ENCODE measurements around the gene PYGM.

Gene PYGM

DNA sequence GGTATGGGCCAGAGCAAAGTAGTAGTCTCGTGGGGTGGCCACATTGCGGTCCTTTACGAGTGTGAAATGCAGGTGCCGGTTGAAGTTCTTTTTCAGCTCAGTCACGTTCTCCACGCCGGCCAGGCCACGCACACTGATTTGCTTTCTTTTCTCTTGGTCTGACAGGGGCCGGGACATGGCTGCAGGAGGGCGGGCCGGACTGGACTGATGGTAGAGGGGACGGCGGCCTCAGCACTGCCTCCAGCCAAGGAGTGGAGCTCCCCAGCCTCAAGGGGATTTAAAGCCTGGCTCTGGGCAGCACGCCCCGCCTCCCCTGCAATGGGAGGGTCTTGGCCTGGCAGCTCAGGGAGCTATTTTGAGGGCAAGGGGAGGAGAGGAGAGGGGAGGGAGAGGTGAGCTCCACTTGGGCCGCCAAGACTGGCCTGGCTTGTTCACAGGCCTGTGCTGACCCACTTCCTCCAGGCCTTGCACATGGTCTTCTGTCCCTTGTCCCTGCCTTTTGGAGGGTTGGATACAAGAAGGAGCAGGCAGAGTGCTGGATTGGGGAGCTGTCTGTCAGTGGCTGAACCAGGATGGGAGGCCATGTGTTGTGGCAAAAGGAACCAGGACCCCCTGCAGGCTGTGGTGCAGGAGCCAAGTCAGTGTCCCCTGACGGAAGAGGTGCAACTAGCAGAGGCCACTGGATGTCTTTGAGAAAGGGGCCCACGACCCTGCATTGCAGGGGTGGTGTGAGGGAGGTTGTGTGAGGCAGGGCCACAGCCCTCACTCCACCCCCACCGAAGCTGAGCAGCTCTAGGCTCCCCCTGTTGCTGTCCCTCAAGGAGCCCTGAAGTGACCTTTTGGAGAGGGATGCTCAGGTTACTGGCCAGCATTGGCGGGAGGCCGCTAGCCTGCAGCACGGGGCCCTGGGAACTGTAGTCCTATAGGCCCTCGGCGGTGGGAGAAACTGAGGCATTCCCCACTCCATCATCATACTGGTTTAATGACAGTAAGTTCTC lies at the start of gene PYGM:
Gene PYGM (minus strand): TSS at position 253 of the 998 bp plus-strand sequence. CDS start 76 bp downstream, at position 177.
- DNase-seq, result no peak

DNA sequence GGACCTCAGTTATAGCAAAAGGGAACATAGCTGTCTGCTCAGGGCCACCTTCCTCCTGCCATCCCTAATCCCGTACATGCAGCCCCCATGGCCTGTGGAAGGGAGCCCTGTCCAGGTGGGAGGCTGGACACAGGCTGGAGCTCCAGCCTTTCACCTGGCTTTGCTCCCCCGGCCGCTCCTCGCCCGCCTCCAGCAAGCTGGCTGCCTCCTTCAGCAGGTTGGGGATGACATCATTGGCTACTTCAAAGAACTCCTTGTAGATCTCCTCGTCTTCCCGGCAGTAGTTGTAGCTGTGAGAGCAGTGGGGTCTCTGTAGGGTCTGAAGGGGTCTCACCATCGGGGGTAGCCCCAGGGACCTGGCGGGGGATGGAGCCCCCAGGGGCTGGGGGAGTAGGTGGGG lies 45.7 kb upstream of the PYGM start:
- DNase-seq, result no peak

DNA sequence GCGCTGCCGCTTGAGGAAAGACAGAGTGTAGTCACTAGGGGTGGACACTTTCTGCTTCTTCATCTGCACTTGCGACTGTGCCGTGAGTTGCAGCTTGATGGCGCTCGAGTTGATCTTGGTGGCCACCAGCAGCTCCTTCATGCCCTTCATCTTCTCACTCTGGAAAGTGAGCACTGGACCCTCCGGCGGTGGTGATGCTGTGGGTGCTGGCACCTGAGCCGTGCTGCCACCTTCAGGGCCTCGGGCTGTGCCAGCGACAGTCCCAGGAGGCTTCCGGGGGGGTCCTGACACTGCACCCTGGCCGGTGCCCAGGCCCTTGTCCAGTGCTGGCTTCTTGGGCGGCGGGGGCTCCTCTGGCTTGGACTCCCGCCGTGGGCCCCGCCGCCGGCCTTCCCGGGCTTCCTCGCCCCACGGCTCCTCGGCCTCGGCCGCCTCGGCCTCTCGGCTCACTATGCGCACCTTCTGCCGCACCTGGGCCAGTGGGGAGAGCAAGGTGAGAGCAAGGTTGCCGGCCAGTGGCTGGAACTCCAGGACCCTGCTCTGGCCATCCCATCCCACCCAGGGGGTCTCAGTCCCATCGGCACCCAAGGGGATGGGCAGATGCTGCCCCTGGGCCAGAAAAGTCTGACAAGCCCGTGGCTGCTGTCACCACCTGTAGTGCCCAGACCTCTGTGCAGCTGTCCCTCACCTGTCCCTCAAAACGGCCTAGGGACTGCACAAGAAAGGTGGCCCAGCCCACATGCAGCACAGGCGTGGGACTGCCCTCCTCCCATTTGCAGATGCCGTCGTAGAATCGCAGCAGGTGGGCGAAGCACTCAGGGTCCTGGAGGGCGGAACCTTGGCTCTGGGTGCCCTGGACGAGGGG lies 44.8 kb upstream of the PYGM start:
- DNase-seq, result peak in 1 of 2 experiments; percentile 53

DNA sequence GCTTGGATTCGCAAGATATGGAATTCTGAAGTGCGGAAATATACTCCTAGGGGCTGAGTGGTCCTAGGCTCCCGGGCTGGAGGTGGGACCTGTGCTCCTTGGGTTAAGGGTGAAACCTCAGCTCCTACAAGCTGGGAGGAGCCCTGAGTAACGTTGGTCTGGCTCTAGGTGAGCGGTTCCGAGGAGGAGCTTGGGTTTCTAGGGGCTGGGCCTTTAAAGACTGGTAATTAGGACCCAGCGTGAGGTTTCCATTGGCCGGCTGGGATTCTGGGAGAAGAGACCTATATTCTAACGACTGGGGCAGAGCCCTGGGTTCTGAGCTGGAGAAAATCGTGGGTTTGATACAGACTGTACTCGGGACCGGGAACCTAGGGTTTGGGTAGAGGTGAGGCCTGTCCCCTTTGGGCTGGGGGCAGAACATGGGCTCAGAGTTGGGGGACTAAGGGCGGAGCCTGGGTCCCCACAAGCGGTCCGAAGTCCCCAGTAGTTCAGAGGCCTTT lies 44.1 kb upstream of the PYGM start:
- DNase-seq, result peak in 1 of 2 experiments; percentile 65

DNA sequence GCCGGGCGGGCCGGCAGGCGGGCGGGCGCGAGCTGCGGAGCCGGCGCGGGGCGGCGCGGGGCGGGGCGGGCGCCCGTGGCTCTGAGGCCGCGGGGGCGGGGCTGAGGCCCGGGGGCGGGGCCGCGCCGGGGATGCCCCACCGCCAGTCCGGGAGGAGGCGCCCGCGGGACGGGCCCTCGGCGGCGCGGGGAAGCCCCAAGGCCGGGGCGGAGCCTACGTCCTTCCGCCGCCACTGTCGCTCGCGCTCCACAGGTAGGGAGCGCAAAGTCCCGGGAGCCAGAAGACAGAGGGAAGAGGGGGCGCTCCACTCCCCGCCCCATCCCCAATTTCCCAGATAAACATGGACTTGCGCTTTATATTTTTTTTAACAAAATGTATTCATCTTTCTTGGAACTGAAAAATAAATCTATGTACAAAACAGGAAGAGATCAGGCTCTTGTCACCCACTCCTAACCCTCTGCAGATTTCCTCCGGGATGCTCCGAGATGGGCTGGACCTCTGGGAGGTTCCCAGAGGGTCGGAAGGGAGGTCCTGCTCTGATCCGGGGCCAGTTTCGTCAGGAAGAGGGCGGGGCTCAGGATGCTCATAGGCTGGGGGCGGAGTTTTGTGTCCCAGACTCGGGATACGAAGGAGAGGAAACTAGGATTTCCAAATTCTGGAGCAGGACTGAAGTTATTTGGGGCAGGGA lies 43.5 kb upstream of the PYGM start, which contains the start of gene MAP4K2:
Gene MAP4K2 (minus strand): TSS at position 57 of the 688 bp plus-strand sequence. CDS start 65 bp downstream, outside the sequence.
- DNase-seq, result peak; percentile 72 to 96

DNA sequence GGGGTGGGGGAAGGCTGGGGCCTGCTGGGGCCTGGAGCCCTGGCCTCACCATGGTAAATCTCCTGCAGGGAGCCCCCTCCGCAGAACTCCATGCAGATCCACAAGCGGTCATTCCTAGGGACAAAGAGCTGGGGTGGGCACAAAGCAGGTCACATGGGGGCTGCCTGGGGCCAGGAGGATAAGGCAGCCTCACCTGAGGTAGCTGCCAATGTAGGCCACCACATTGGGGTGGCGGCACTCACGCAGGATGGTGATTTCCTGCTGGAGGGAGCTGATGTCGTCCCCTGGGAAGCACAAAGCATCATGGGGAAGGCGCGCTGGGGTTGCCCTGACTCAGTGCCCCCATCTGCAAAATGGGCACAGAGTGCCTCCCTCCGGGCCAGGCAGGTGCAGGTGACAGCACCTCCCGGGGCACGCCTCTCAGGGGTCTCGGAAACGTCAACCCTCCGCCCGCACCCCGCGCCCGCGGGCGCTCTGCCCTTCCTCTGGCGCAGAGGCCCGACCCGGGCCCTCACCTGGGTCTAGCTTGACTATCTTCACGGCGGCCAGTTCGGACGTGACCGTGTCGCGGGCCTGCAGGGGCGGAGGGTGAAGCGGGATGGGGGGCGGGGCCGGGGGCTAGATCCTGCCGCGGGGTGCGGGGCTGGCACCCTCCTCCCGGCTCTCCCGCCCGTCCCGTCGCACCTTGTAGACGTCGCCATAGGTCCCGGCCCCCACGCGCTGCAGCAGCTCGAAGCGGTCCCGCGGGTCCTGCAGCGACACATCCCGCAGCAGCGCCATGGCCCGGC lies 42.8 kb upstream of the PYGM start:
- DNase-seq, result no peak

DNA sequence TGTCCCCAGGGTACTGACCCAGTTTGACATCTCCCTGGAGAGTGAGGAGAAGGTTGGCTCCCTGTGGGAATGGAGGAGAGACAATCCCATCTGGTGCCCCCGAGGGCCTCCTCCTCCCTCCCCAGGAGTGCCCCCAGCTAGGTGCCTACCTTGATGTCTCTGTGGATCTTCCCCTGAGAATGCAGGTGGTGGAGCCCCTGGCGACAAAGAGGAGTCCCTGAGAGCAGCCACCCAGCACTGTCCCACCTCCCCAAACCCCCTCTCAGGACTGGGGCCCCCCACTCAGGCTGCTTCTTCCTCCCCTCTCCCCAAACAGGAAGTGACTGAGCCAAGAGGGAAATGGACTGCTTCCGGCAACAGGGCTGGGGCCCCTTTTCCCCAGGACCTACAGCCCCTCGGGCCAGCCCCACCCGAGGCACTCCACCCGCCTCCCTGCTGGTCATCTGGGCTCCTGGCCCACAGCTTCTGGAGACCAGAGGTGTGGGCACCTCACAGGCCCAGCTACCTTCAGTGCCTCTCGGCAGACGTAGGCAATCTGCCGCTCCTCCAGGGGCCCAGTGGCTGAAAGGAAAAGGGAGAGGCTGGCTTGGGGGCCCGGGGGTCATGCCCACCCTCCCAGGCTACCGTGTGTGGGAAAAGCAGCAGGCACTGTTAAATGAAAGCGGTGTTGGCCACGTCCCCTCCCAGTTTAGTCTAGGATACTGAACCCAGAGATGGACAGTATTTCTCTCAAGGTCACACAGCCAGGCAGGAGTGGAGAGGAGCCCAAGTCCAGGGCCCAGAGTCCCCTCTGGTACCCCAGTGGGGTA lies 42.0 kb upstream of the PYGM start:
- no peak for DNase-seq

DNA sequence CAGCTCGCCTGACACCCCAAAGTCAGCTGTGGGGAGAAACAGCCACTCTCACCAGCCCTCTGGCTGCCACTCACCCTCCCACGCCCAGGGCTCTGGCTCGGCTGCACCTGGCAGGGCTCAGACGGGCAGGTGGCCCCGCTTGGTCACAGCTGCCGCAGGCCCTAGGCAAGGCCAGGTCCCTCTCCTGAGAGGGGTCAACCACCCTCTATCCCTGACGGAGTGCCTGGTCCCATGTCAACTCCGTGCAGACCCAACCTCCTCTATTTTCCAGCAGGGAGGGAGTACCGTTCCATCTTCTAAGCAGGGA lies 41.3 kb upstream of the PYGM start:
- no peak for DNase-seq

DNA sequence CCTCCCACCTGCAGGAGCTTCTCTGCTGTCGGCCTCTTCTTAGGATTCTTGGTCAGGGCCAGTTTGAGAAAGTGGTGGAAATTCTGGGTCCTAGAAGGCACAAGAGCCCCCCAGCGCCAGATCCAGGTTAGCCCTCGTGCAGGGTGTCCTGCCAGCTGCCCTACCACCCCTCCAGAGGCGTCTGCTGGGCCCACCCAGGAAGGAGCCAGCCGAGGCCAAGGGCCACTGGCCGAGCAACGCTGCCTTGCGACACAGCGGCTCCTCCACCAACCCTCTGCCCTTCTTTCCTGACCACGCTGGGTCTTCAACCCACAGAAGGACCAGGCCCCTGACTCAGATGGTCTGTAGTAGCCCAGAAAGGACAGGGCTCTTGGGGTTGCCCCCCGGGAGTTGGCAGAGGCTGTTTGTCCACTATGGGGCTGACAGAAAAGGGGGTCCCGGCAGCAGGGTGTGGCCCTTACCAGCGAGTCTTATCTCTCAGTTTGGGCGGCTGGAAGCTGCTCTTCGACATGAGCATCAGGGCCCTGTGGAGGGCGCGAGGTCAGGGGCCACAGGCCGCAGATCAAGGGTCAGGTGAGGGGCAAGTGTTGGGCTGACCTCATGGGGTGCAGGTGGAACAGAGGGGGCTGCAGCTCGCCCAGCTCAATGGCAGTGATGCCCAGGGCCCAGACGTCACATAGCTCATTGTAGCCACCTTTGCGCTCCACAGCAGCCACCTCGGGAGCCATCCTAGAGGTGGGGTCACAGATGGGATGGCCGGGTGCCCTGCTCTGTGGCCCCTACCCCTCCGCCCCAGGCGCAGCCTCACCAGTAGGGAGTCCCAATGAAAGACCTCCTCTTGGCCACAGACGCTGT lies 40.8 kb upstream of the PYGM start:
- no peak for DNase-seq

DNA sequence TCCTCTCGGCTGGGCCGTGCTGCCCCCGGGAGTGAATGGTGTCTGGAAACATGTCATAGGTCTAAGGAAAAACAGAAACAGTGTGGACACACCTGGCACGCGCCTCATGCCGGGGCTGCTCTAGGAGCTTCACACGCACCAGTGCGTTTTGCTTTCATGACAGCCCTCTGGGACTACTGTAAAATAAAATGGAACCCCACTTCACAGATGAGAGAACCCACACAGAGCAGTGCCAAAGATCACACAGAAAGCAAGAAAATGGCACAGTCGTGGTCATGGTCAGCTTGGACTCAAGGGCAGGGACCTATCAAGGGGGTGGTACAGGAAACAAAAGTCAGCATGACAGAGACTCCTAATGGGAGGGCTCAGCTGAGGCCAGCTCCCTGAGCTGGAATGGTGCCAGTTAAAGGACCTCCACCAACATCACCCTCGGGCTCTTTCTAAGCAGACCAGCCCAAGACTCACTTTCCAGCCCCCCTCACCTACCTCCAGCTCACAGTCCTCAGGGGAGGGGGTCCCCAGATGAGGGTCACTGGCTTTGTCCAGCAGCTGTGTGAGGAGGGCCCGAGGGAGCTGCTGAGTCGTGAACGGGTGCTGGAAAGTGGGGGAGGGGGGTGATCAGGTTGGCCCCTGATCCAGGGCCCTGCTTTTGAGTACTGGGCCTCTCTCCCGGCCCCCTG lies 40.0 kb upstream of the PYGM start:
- DNase-seq, result no peak

DNA sequence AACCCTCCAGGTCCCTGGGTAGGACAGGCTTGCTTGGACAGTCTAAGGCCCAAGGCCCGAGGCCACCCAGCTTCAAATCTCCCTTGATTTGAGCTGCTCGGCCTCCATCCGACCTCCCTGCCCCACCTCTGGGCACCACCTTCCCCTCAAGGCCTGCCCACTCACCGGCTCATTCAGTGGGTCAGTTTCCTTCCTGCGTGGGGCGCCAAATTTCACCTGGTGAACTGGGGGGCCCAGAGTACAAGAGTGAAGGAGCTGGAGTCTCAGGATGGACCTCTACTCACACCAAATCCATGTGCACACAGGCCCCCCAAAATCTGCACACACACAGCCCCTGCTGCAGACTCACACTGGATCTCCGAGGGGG lies 39.5 kb upstream of the PYGM start:
- DNase-seq, result no peak

DNA sequence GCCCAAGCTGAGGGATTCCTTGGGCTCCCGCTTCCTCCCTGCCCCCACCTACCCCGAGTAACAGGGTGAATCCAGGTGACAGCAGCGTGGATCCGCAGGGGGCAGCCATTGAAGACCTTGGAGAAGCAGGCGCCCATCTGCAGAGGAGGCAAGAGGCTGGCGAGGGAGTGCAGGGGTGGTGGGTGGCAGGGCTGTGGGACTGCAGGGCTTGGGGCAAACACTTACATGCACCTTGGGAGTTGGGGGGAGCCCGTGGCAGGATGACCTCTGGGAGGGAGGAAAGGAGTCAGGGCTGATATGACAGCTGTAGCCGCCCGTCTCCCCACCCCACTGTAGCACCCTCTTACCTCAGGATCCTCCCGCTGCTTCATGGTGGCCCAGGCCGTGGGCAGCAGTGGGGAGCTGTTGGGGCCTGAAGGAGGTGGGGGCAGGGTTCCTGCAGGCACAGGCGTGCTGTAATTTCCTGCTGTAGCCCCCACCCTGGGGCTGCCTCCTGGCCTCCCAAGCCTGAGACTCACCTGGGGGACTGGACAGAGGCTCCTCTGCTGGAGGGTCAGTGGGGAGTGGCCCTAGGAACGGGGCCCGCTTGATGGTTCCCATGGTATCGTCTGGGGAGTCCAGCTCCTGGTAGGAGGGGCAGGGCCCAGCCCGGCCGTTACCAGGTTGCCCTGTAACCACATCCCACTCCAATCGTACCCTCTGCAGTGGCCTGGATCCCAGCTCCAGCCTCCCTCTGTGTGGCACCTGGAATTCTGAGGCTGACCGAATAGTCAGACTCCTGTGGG lies 37.2 kb upstream of the PYGM start:
- DNase-seq, result no peak

DNA sequence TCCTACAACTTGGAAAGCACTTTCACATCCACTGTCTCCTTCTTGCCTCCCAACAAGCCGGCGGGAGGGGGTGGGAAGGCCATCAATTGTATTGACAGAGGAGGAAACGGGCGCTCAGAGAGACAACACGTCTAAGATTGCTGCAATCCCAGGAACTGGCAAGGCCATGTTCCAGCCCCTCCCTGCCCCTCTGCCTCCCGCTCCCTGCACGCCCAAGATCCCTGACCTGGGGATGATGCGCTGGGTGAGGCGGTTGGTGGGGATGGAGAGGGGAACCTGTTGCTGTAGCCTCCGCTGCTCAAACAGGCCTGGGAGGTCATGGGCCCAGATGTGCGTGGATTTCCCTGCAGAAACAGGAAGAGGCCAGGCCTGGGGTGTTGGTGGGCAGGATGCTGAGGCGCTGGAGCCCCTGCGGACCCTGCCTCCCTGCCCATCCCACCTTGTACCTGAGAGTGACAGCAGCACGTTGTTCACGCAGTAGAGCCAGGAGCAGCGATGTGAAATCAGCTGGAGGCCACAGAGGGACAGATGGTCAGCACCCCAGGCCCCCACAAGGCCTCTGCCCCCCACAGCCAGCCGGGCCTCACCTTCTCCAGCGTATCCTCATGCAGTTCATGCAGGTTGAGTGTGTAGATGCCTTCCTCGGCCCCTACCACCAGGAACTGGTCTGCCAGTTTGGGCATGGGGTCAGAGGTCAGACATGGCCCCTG lies 36.4 kb upstream of the PYGM start:
- DNase-seq, result no peak

DNA sequence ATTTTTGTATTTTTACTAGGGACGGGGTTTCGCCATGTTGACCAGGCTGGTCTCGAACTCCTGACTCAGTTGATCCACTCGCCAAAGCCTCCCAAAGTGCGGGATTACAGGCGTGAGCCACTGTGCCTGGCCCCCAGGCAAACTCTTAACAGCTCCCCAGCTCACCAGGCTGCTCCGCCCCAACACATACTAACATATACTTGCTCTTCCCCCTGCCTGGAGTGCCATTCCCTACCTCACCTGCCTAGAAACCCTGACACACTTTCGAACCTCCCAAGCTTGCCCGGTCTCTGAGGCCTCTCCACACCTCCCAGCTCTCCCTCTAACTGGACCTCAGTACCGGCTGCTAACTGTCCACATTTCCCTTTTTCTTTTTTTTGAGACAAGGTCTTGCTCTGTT lies 34.8 kb upstream of the PYGM start:
- DNase-seq, result no peak

DNA sequence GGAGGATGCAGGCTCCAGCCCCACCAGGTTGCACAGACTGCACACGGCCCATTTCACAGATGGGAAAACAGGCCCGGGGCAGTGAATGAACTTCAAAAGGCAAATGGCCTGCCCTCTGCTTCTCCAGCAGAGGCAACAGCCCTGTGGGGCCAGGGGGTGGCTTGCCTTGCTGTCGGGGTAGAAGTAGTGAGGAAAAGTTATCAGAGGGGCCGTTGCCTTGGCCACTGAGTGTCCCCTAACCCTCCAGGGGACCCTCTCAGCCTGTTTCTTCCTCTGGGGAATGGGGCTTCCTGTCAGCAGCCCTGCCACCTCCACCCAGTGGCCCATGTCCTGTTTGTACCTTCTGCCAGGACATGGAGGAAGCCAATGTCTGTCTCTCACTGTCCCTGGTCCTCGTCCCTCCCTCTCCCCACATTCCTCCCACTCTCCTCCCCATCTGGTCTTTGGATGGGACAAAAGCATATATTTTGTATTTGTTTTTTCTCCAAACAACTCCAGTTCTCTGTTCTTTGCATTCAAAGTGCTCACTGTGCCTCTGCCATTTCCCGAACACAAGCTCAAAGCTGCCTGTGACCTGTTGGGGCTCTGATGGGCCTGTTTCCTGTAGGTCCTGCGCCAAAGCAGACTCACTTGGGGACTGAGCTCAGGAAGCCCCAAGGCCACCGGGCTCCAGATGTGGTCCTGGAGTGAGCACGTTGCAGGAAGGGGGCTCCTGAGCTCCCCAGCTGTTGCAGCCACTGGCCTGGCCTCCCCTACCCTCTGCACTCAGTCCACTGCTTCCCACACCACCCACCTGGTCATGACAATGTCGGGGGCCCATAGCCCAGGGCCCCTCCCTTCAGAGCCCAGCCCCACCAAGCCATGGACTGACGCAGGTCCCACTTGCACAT lies 33.7 kb upstream of the PYGM start:
- DNase-seq, result no peak

DNA sequence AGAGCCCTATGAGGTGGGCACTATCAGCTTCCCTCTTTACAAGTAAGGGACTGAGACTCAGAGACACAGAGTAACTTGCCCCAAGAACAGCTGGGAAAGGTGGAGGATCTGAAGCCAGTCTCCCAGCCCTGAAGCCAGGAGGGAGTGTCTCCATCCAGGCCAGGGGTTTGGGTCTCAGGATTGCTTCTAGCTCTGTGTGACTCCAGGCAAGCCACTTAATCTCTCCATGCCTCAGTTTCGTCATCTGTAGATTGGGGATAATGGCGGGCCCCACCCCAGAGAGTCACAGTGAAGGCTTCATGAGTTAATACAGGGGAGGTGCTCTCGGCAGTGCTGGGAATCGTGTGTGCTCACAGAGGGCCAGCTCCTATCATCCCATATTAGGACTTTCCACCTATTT lies 32.7 kb upstream of the PYGM start:
- no peak for DNase-seq

DNA sequence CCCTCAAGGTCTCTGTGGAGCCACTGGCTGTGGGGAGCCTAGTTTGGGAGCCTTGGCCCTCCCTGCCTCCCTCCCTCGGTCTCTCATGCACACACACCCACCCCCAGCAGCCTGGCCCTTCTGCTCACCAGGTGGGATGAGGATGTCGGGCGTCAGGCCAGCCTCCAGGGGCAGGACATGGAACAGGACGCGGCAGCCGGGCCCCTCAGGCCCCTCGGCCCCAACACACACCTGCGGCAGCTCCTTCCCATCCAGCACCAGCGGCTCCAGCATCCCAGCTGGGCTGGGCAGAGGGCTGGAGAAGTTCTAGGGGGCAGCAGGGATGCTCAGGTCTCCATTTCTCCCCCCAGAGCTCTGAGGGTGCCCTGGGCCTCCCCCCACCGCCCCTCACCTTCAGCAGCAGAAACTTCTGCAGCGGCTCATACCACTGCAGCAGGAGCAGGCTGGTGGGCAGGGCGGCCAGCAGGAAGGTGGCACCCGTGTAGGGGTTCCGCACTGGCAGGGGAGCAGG lies 32.1 kb upstream of the PYGM start:
- DNase-seq, result no peak

All from NCI-H526 (cell line).